HG02884 (cell line): ENCODE measurements around the gene NFIC.

Experiments used
- ATAC-seq: cut with Tn5 transposase; IDR thresholded peaks from one replicate; pipeline ENCODE4 v1.9.1; 2021; ENCODE audit warnings: mild to moderate bottlenecking, moderate library complexity; ENCODE audit not compliant: unreplicated experiment

The NFIC gene

GRCh38 chr19:3358689-3359014 is 7.7 kb upstream of the NFIC start:
- no peak for ATAC-seq

- ATAC-seq, result no peak
These were observed 7.1 kb upstream of the NFIC start for GRCh38 chr19:3359015-3359918.

GRCh38 chr19:3359919-3360420 is 6.4 kb upstream of the NFIC start:
- ATAC-seq, result no peak

DNA sequence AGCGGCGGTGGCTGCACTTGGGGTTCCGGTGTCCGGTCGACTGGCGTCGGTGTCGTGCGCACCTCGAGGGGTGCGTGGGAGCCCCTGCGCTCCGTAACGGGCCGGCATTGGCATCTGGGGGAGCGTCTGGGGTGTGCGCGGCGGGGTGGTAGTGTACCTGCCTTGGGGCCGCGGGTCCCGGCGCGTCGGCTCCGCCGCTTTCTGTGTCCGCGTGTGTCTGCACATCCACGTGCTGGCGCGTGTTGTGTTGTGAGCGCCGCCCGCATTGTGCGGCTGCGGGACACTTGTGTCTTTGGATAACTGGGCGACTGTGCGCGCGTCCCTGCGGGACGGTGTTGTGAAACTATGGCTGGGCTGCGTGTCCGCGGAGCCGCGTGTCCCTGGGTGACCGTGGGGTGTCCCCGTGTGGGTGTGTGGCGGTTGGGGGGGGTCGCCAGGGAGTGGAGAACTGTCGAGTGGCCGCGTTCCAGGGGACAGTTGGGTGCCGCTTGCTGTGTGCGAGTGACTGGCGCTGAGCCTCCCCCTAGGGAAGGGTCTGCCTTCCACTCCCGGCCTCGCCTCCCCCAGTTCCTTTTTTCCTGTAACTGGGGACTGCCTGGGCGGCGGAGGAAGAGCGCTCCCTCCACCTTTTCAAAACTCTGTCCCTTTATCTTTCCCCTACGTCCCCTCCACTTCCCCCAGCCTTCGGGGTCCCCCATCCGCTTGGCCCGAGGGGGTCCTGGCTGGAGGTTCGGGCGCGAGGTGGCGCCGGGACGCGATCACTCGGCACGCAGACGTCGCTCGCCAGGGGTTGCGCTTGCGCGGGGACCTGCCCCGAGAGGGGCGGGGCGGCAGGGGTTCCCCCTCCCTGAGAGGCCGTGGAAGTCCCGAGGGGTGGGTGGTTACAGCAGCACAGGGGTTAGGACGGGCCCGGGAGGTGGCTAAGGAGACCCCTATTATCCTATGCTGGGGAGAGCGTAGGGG is 5.7 kb upstream of the NFIC start:
- ATAC-seq, result no peak

DNA sequence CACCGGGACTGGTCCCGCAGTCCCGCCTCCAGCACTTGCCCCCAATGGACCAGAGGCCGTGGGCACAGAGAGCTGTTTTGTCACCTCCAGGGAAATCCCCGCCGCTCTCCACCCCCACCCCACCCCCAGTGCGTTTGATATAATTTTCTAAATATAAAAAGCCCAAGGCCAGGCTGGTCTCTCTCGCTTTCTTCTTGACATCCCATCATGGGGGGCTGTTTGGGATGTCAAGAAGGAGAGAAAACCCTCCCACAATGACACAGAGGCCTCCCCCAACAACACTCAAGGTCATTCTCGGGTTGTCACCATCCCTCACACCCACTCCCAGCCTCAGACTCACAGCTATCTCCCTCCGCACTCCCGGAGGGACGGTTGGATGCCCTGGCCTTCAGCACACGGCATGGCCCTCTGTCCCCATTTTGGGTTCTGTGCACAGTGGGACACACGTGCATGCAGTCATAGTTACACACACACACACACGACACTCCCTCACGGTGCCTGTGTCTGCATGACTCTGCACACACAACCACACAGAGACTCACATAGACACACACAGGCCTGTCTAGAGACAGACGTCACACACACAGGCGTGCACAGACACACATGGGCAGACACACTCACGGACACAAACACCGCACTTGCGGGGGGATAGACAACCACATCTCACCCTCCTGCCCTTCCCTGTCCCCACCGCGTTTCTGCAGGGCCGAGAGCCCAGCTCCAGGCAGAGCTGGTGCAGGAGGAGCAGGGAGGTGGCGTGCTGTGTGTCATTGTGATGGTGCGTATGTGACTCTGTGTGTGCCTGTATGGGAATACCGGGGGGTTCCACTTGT is 4.8 kb upstream of the NFIC start:
- ATAC-seq, result no peak

DNA sequence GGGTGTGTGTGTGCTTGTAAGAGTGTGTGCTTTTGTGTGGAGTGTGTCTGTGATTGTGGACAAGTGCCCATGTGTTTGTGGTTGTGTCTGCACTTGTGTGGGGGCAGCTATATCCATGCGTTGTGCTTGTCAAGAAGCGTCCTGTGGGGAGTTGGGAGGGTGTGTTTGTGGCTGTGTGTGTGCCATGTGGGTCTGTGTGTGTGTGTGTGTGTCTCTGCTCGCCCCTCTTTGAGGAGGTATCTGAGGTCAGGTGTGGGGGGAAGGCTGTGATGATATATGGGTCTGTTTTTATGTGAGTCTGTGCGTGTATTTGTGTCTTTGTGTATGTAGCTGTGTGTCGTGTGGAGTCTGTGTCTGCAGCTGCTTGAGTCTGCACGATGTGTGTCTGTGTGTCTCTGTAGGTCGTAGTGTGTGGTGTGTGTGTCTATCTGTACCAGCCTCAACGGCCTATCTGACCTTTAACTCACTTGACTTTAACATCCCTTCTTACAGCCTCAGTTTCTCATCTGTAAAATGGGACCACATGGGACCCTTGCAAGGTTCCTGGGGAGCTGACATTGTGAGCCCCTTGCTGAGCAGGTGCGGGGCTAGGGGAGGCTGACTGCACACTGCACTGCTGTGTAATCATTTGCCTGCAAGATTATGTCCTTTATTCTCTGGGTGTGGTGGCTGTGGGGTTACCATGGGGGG is 4.0 kb upstream of the NFIC start:
- no peak for ATAC-seq

GRCh38 chr19:3363841-3364500 is 2.4 kb upstream of the NFIC start:
- ATAC-seq, result no peak

DNA sequence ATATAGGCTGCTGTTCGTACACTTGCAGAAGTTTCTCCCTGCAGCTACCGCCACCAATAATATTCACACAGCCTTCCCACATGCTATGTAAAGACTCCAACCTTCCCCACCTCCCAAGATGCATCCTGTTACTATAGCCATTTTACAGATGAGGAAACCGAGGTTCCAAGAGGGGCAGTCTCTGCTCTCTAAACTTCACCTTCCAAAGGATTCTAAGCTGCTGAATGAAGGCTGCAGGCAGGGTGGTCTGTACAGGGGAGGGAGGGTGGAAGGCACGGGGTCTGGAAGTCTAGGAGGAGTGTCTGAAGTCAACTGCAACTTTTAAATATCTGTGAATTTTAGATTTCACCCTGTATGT is 1.9 kb upstream of the NFIC start:
- no peak for ATAC-seq

GRCh38 chr19:3365093-3365835 is 1.1 kb upstream of the NFIC start:
- no peak for ATAC-seq

- no peak for ATAC-seq
These were observed 607 bp downstream of the NFIC start for GRCh38 chr19:3366753-3367627.

DNA sequence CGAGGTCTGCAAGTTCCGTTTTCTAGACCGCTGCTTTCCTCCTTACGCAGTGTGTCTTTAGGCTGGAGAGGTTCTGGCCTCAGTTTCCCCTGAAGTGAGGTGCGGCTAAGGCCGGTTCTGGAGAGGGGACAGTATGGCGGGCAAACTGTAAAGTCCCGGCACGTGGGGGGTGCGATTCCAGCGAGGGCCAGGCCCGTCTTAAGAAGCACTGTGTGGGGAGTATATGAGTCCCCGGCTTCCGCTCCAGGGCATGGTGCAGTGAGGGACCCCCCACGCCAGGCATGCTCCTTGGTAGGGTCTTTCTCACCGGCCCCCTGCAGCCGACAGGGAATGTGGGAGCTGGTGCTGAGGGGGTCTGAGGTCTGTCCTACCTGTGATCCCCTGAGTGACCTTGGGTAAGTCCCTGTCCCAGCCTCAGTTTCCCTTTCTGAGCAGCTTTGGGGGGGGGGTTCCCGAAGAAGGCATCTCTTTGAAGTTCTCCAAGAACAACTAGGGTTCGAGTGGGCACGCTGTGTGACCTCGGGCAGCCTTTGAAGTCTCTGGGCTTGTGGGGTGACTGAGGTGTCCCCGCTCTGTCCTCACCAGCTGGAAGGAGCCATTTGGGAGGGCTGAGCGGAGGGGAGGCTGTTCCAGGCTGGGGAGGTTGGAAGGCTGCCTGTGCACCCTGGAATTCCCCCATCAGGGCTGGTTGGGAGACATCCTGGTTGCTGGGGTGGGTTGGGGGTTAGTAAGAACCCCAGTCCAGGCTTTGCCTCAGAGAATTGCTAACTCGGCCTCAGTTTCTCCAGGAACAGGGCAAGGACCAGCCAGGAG is 1.5 kb downstream of the NFIC start:
- no peak for ATAC-seq

- no peak for ATAC-seq
These were observed 2.0 kb downstream of the NFIC start for GRCh38 chr19:3368441-3368795.

GRCh38 chr19:3368848-3369336 is 2.5 kb downstream of the NFIC start:
- ATAC-seq, result no peak

DNA sequence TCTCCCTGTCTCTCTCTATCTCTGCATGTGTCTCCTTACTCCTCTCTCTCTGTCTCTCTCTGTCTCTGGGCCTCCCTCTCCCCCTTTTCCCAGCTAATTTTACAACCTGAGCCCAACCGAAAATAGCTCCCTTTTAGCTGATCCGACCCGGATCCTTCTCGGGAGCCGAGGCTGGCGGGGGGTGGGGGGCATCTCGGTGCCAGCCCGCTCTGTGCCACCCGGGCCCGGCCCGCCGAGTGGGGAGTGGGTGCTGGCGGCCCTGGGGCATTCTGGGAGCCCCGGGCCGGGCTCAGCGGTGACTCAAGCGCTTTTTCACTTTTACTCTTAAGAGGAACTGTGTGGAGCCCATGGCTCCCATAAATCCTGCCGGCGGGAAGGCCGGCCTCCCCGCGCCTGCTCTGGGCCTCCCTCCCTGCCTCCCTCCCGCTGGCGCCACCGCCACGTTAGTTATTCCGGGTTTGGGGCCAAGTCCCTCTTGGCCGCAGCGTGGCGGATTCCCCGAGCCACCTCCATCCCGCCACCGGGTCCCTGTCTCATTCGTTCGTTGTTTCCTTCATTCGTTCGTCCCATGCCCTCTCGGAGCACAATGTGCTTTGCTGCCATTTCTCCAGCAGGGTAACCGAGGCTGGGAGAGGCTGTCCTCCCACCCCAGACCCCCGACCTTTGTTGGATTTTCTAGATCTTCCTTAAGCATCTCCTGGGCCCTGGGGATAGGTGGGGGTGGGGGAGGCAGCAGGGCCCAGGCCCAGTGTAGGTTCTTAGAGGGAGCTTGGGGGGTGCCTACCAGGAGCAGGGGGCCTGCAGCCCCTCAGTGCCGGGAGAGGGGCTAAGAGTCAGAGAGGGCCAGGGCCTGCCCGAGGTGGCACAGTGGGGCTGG is 3.2 kb downstream of the NFIC start:
- ATAC-seq, result no peak

DNA sequence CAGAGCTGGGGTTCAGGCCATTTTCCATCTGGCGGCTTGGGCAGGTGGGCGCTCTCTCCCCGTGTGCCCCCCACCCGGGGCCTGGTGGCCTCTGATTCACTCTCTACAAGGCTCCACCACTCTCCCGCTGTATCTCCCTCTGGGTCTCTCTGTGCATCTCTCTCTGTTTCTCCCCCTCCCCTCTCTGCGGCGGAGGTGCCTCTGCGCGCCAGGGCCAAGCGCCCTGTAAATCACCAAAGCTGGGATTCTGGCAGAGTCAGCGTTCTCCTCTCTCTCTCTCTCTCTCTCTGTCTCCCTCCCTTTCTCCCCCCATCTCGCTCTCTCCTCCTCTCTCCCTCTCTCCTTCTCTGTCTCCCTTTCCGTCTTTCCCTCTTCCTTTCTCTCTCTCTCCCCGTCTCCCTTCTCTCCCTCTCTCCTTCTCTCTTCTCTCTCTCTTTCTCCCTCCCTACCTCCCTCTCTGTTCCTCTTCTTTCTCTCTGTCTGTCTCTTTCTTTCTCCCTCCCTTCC is 3.9 kb downstream of the NFIC start:
- ATAC-seq, result no peak
